ENCODE data around the gene KLHL22. TPM values are rescaled to one million over a fixed set of nuclear protein-coding genes. Genes with fewer than 3 reads are reported as not detected.

KLHL22 gene
- total and polyA plus RNA-seq, 2 of the 13 experiments (the other 11 are each of a cell fraction or from before 2014, with no cell fraction given): 10.9 to 14.8 TPM

DNA sequence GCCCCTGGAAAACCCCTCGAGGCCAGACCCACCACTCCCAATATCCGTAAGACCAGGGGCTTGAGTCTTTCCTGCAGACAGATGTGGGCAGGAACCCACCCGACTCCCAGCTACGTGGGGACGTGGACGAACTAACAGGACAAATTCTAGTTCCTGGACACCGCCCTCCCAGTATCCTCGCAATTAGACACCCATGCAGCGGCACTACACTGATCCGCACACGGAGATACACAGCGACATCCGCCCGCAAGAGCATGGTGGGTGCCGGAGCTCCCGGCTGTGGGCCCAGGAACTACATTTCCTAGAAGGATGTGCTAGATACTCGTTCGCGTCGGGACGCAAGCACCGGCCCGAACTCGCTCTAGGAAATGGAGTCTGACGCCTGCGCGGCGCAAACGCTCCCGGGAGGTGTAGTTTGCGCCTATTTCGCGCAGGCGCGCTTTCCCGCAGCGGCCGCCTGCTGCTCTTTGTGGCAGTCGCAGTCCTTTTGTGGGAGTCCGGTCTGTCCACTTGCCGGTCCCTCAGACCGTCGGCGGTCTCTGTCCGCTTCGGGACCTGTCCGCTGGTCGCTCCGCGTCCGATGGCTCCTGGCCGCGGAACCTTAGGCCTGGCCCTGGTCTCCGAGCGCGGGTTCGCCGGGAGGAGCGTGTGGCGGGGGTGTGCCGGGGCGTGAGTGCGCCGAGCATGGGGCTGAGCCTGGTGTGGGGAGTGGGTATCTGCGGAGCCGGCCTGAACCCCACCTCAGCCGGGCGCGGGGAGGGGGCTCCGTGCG is 101.7 kb downstream of the KLHL22 start, which contains the start of gene ZNF74 (continued):
- TF ChIP-seq TFAP4 (IDR thresholded peaks at IDR 0.05; ENCODE audit: borderline replicate concordance, low read depth): no peak
- peak; percentile 60 for TF ChIP-seq ZNF883 (CRISPR knock-in tag; IDR thresholded peaks at IDR 0.05; ENCODE audit: not compliant biosample characterization)
- TF ChIP-seq POLR2A (IDR thresholded peaks at IDR 0.05; ENCODE audit: insufficient read depth in 1 of 2, low read depth in 2 of 2, low read length in 2 of 2): peak; percentile 75 to 76; a peak in 3 of 4 replicates
- no peak; the same call in 1 of the 2 replicates for TF ChIP-seq ZBTB10 (CRISPR knock-in tag; IDR thresholded peaks at IDR 0.05; ENCODE audit: borderline replicate concordance)
- TF ChIP-seq ZNF672 (CRISPR knock-in tag; IDR thresholded peaks at IDR 0.05): no peak
- TF ChIP-seq KDM6A (CRISPR knock-in tag; IDR thresholded peaks at IDR 0.05; ENCODE audit: low read depth): no peak
- TF ChIP-seq, protein P1, sequence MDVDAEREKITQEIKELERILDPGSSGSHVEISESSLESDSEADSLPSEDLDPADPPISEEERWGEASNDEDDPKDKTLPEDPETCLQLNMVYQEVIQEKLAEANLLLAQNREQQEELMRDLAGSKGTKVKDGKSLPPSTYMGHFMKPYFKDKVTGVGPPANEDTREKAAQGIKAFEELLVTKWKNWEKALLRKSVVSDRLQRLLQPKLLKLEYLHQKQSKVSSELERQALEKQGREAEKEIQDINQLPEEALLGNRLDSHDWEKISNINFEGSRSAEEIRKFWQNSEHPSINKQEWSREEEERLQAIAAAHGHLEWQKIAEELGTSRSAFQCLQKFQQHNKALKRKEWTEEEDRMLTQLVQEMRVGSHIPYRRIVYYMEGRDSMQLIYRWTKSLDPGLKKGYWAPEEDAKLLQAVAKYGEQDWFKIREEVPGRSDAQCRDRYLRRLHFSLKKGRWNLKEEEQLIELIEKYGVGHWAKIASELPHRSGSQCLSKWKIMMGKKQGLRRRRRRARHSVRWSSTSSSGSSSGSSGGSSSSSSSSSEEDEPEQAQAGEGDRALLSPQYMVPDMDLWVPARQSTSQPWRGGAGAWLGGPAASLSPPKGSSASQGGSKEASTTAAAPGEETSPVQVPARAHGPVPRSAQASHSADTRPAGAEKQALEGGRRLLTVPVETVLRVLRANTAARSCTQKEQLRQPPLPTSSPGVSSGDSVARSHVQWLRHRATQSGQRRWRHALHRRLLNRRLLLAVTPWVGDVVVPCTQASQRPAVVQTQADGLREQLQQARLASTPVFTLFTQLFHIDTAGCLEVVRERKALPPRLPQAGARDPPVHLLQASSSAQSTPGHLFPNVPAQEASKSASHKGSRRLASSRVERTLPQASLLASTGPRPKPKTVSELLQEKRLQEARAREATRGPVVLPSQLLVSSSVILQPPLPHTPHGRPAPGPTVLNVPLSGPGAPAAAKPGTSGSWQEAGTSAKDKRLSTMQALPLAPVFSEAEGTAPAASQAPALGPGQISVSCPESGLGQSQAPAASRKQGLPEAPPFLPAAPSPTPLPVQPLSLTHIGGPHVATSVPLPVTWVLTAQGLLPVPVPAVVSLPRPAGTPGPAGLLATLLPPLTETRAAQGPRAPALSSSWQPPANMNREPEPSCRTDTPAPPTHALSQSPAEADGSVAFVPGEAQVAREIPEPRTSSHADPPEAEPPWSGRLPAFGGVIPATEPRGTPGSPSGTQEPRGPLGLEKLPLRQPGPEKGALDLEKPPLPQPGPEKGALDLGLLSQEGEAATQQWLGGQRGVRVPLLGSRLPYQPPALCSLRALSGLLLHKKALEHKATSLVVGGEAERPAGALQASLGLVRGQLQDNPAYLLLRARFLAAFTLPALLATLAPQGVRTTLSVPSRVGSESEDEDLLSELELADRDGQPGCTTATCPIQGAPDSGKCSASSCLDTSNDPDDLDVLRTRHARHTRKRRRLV (CRISPR knock-in tag; IDR thresholded peaks at IDR 0.05): no peak
- TF ChIP-seq ZSCAN20 (CRISPR knock-in tag; IDR thresholded peaks at IDR 0.05; ENCODE audit: borderline replicate concordance): peak; percentile 32; the same call in 1 of the 2 replicates
- TF ChIP-seq KDM4B (CRISPR knock-in tag; IDR thresholded peaks at IDR 0.05): 0 out of 2 replicates have a peak, but pooled peaks have one; percentile 57
- no peak for TF ChIP-seq ZNF674 (CRISPR knock-in tag; IDR thresholded peaks at IDR 0.05; ENCODE audit: low read depth)
- TF ChIP-seq HDAC2 (CRISPR knock-in tag; IDR thresholded peaks at IDR 0.05): 0 out of 2 replicates have a peak, but pooled peaks have one; percentile 14
- TF ChIP-seq ZNF607 (CRISPR knock-in tag; IDR thresholded peaks at IDR 0.05; ENCODE audit: borderline replicate concordance): peak; percentile 33; the same call in 1 of the 2 replicates
- no peak for TF ChIP-seq ZNF12 (CRISPR knock-in tag; IDR thresholded peaks at IDR 0.05)
- TF ChIP-seq CBFB (CRISPR knock-in tag; IDR thresholded peaks at IDR 0.05): no peak
- no peak for TF ChIP-seq ZNF7 (CRISPR knock-in tag; IDR thresholded peaks at IDR 0.05)
- TF ChIP-seq, protein P2, sequence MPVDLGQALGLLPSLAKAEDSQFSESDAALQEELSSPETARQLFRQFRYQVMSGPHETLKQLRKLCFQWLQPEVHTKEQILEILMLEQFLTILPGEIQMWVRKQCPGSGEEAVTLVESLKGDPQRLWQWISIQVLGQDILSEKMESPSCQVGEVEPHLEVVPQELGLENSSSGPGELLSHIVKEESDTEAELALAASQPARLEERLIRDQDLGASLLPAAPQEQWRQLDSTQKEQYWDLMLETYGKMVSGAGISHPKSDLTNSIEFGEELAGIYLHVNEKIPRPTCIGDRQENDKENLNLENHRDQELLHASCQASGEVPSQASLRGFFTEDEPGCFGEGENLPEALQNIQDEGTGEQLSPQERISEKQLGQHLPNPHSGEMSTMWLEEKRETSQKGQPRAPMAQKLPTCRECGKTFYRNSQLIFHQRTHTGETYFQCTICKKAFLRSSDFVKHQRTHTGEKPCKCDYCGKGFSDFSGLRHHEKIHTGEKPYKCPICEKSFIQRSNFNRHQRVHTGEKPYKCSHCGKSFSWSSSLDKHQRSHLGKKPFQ (CRISPR knock-in tag; IDR thresholded peaks at IDR 0.05; ENCODE audit: insufficient replicate concordance): peak; percentile 64
- 0 out of 2 replicates have a peak, but pooled peaks have one; percentile 56 for TF ChIP-seq ZNF234 (CRISPR knock-in tag; conservative IDR thresholded peaks at IDR 0.05)
- TF ChIP-seq SIX1 (CRISPR knock-in tag; IDR thresholded peaks at IDR 0.05; ENCODE audit: borderline replicate concordance): no peak
- TF ChIP-seq ZC3H4 (CRISPR knock-in tag; IDR thresholded peaks at IDR 0.05; ENCODE audit: borderline replicate concordance): no peak
- no peak for TF ChIP-seq TBL1XR1 (IDR thresholded peaks at IDR 0.05; ENCODE audit: borderline replicate concordance, low read length, partially characterized antibody)

Data from HepG2 (cell line).